CD4-positive, alpha-beta T cell (primary cell): ENCODE measurements around the gene REC8. TPM values are rescaled to one million over a fixed set of nuclear protein-coding genes. Genes with fewer than 3 reads are reported as not detected.

Source experiments
- ATAC-seq: fragments of 200-7000 bp; cut with Tn5 transposase; one replicate; pipeline ENCODE4 v1.10.0; 2022; ENCODE audit warnings: mild to moderate bottlenecking; ENCODE audit not compliant: poor library complexity
- CTCF ChIA-PET: fragments of 350-600 bp; sonication (Branson Sonifier 250); formaldehyde crosslinking; loops from one replicate; lab custom pipeline; 2021; ENCODE audit warnings: antibody characterized with exemption, inconsistent platforms; lab: Charles Lee
- POLR2A ChIA-PET: fragments of 350-600 bp; sonication (Branson Sonifier 250); formaldehyde crosslinking; loops from one replicate; lab custom pipeline; 2021; ENCODE audit warnings: antibody characterized with exemption, inconsistent platforms; lab: Charles Lee
- DNase-seq, 14 experiments: peaks; one replicate each; pipeline ENCODE4 v3.0.0-alpha.2; 2013 to 2020; ENCODE audit warnings: mixed read lengths in 2 of 14
- H3K27ac ChIP-seq, 2 donors: one replicate each; pipeline versions ENCODE4 v1.5.1 to v1.7.0; 2013; ENCODE audit warnings: low read length in 2 of 2, low read depth in 1 of 2, mild to moderate bottlenecking in 1 of 2
- H3K27me3 ChIP-seq, 2 experiments: 1 replicate in 1 of 2; 2 replicates in 1 of 2; pipeline versions ENCODE4 v1.6.1 to v1.7.0; 2013; ENCODE audit warnings: low read length in 2 of 2, control low read depth in 1 of 2, mild to moderate bottlenecking in 1 of 2, moderate library complexity in 1 of 2; ENCODE audit not compliant: insufficient read depth in 2 of 2, control insufficient read depth in 1 of 2
- H3K36me3 ChIP-seq: one replicate; pipeline ENCODE4 v1.6.1; 2013; ENCODE audit warnings: low read length, control low read depth; ENCODE audit not compliant: insufficient read depth
- H3K4me1 ChIP-seq: one replicate; pipeline ENCODE4 v1.6.1; 2013; ENCODE audit warnings: low read length, control low read depth; ENCODE audit not compliant: insufficient read depth
- H3K4me3 ChIP-seq: one replicate; pipeline ENCODE4 v1.5.1; 2013; ENCODE audit warnings: mild to moderate bottlenecking, low read length, moderate library complexity
- H3K9me3 ChIP-seq, 2 experiments: 1 replicate in 1 of 2; 2 replicates in 1 of 2; pipeline versions ENCODE4 v1.6.1 to v1.7.0; 2013; ENCODE audit warnings: low read length in 2 of 2, mild to moderate bottlenecking in 2 of 2, control low read depth in 1 of 2, moderate library complexity in 1 of 2; ENCODE audit not compliant: control insufficient read depth in 1 of 2, insufficient read depth in 1 of 2
- H3K27ac Mint-ChIP-seq: one replicate; pipeline ENCODE4 v1.8.0; 2020; ENCODE audit warnings: mixed read lengths
- H3K27me3 Mint-ChIP-seq: one replicate; pipeline ENCODE4 v1.8.0; 2021; ENCODE audit warnings: mixed read lengths
- H3K36me3 Mint-ChIP-seq: one replicate; pipeline ENCODE4 v1.8.0; 2021; ENCODE audit warnings: low read depth, mixed read lengths
- H3K4me1 Mint-ChIP-seq: one replicate; pipeline ENCODE4 v1.8.0; 2021; ENCODE audit warnings: low read depth, mixed read lengths
- H3K4me3 Mint-ChIP-seq: one replicate; pipeline ENCODE4 v1.8.0; 2020; ENCODE audit warnings: mild to moderate bottlenecking, mixed read lengths
- H3K9me3 Mint-ChIP-seq: one replicate; pipeline ENCODE4 v1.8.0; 2020; ENCODE audit warnings: mixed read lengths
- intact Hi-C, 2 experiments: fragments of 100-400 bp; cut with DNase I in 1 of 2; cut with micrococcal nuclease in 1 of 2; formaldehyde crosslinking; loops; one replicate each; pipeline versions ENCODE4 v1.15.1 to v1.9.0; 2023 to 2025; cut with DNase I, micrococcal nuclease
- total RNA-seq, 174 experiments: library from RNA in 2 of 174; stranded (reverse) in 2 of 174; gene quantifications; one replicate each; pipeline ENCODE4 v1.2.3 and lab custom pipeline; 2021 to 2026
- TF ChIP-seq, protein P1 (sequence below): fragments of 200-600 bp; IDR thresholded peaks from one replicate; pipeline ENCODE4 v1.8.0; 2022; ENCODE audit warnings: antibody characterized with exemption, mild to moderate bottlenecking

The REC8 gene
- total RNA-seq, 2 experiments from 2014 or later: 105 to 107 TPM

DNA sequence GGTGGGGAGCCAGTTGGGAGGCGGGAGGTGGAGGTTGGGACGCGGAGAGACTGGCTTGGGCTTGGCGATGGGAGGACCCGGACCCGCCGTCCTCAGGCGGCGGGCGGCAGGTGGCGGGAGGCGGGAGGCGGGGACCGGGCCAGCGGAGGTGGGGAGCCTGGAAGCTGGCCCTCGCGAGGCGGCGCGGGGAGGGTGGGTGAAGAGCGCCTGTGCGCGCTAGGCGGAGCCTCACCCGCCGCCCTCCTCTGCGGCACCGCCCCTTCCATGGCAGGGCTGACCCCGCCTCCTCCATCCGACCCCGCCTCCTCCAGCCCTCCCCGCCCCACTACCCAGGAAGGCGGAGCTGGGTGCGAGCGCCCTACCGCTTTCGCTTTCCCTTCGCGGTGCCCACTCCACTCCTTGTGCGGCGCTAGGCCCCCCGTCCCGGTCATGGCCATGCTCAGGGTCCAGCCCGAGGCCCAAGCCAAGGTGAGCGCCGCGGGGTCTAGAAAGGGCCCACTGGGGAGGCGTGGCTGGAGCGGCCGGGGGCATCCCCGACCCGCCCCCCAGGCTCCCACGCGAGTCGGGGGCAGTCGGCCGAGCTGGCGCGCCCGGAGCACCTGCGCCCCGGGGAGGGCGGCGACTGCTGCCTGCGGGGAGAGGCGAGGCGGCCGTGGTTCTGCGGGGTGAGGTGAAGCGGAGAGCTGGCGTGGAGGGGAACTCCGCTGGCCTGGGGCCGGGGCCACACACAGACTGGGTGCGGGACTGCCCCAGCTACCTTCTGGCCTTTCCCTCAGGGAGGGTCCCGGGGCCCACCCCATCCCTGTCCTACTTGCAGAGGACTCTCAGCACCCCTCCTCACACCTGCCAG, 35.8 kb upstream of the REC8 start, which contains the start of gene PSME1:
TSS of gene PSME1 (plus strand) at position 361 of the 850 bp plus-strand sequence. CDS start at position 430, 69 bp downstream.
- TF ChIP-seq, protein P1, sequence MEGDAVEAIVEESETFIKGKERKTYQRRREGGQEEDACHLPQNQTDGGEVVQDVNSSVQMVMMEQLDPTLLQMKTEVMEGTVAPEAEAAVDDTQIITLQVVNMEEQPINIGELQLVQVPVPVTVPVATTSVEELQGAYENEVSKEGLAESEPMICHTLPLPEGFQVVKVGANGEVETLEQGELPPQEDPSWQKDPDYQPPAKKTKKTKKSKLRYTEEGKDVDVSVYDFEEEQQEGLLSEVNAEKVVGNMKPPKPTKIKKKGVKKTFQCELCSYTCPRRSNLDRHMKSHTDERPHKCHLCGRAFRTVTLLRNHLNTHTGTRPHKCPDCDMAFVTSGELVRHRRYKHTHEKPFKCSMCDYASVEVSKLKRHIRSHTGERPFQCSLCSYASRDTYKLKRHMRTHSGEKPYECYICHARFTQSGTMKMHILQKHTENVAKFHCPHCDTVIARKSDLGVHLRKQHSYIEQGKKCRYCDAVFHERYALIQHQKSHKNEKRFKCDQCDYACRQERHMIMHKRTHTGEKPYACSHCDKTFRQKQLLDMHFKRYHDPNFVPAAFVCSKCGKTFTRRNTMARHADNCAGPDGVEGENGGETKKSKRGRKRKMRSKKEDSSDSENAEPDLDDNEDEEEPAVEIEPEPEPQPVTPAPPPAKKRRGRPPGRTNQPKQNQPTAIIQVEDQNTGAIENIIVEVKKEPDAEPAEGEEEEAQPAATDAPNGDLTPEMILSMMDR: no peak
- Mint-ChIP-seq H3K36me3 (peaks cover 42% of the 10 kb centered on the region), H3K27me3 (no peaks in the 10 kb centered on the region), H3K27ac (peak within 1 kb of the TSS; percentile 85), H3K4me1 (peaks cover 69% of the 10 kb centered on the region), H3K4me3 (peak within 1 kb of the TSS; percentile 94), H3K9me3 (no peaks in the 10 kb centered on the region)
- DNase-seq: peak; percentile 89 to 97 (median 95)
- peak within 1 kb of the TSS; percentile 74 for H3K4me3 ChIP-seq
- ATAC-seq: peak; percentile 97
- intact Hi-C loops: loop anchor here (1.0 to 2.0 kb wide), 6 partner anchors 10 to 77 kb away; partner anchors contain the start of genes IRF9 (in 2 of the 2), CHMP4A (in 1 of the 2), PSME2 (in 1 of the 2) and TM9SF1 (in 1 of the 2)
- peaks cover 68% of the 10 kb centered on the region for H3K4me1 ChIP-seq
- H3K9me3 ChIP-seq: no peaks in the 10 kb centered on the region
- no peaks in the 10 kb centered on the region for H3K27me3 ChIP-seq
- CTCF ChIA-PET: interaction anchor here (0.9 to 5.0 kb wide), 8 partner anchors 11 to 136 kb away, joined by 3 to 33 read pairs (median 6); partner anchors contain the start of genes IRF9, MDP1, PSME2 and RABGGTA
- POLR2A ChIA-PET: interaction anchor here (0.7 to 11.7 kb wide), 22 partner anchors 8 to 834 kb away, joined by 3 to 296 read pairs (median 6); partner anchors contain the start of genes CBLN3, CHMP4A, DCAF11 and DHRS1
- peak within 1 kb of the TSS; percentile 72 to 88 for H3K27ac ChIP-seq
- H3K36me3 ChIP-seq: peaks cover 27% of the 10 kb centered on the region

DNA sequence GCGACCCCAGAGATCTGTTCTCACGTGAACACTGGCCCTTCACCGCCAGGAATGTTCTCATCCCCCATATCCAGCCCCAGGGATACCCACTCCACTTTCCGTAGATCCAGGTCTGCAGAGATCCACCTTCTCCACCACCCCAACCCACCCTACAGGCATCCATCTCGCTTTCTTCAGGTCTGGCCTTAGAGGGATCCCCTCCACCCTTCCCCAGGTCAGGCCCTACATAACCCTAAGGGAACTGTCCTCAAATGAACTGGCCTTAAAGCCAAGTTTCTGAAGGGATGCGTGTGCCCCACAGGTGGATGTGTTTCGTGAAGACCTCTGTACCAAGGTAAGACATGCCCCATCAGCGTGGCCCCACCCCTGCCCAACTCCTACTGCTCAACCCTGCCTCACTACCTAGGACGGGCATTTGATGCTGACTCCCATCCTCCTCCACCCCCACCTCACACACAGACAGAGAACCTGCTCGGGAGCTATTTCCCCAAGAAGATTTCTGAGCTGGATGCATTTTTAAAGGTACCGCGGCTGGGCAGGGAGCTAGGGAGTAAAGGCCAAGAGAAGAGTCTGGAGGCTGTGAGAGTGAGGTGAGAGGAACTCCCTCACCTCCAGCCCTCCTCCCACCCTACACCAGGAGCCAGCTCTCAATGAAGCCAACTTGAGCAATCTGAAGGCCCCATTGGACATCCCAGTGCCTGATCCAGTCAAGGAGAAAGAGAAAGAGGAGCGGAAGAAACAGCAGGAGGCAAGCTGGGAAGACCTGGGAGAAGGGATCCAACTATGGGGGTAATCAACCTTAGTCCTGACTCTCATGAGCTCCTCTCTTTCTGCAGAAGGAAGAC, 35.0 kb upstream of the REC8 start:
- H3K9me3 Mint-ChIP-seq: no peaks in the 10 kb centered on the region
- ATAC-seq (no peak), DNase-seq (peak in 1 of 14 experiments; percentile 33)
- CTCF ChIA-PET: interaction anchor here (1.0 to 5.0 kb wide), 10 partner anchors 10 to 47 kb away, joined by 3 to 33 read pairs (median 5); partner anchors contain the start of genes DCAF11, IRF9, NRL and PSME2
- TF ChIP-seq, protein P1: no peak
- H3K4me3 Mint-ChIP-seq: peak overlapping the region; percentile 94
- POLR2A ChIA-PET: interaction anchor here (1.2 to 11.7 kb wide), 10 partner anchors 12 to 105 kb away, joined by 4 to 296 read pairs (median 16); partner anchors contain the start of genes CHMP4A, DCAF11, IPO4 and IRF9
- Histone ChIP-seq H3K27ac (peak overlapping the region; percentile 48 to 88), H3K36me3 (peaks cover 27% of the 10 kb centered on the region), H3K27me3 (no peaks in the 10 kb centered on the region), H3K4me3 (peak overlapping the region; percentile 74), H3K9me3 (no peaks in the 10 kb centered on the region), H3K4me1 (peaks cover 68% of the 10 kb centered on the region)
- peaks cover 50% of the 10 kb centered on the region for H3K36me3 Mint-ChIP-seq
- no peaks in the 10 kb centered on the region for H3K27me3 Mint-ChIP-seq
- intact Hi-C loops: loop anchor here (1.0 to 2.0 kb wide), 6 partner anchors 9 to 76 kb away; partner anchors contain the start of genes IRF9 (in 2 of the 2), CHMP4A (in 1 of the 2), PSME2 (in 1 of the 2) and TM9SF1 (in 1 of the 2)
- H3K27ac Mint-ChIP-seq: peak overlapping the region; percentile 85
- H3K4me1 Mint-ChIP-seq: peaks cover 73% of the 10 kb centered on the region
